HG03159 (cell line): ENCODE measurements around the gene PARD6G.
A peak's percentile ranks its signal among the peaks of the same experiment; 100 is the strongest.

Experiments
- ATAC-seq: cut with Tn5 transposase; IDR thresholded peaks from one replicate; pipeline ENCODE4 v1.9.1; 2021; ENCODE audit warnings: mild to moderate bottlenecking, moderate library complexity; ENCODE audit not compliant: unreplicated experiment

PARD6G gene

GRCh38 chr18:80218341-80219227 is 28.7 kb downstream of the PARD6G start:
- no peak for ATAC-seq

- ATAC-seq: peak; percentile 77
These were observed 34.1 kb downstream of the PARD6G start for GRCh38 chr18:80213182-80213581.

GRCh38 chr18:80210312-80211083 is 36.8 kb downstream of the PARD6G start:
- peak; percentile 72 for ATAC-seq

GRCh38 chr18:80208620-80209019 is 38.7 kb downstream of the PARD6G start:
- no peak for ATAC-seq

- ATAC-seq: no peak
These were observed 42.0 kb downstream of the PARD6G start for GRCh38 chr18:80205294-80205693.

GRCh38 chr18:80204142-80204541 is 43.2 kb downstream of the PARD6G start:
- ATAC-seq: no peak

GRCh38 chr18:80203249-80203648 is 44.1 kb downstream of the PARD6G start:
- no peak for ATAC-seq

- ATAC-seq: peak; percentile 85
These were observed 44.9 kb downstream of the PARD6G start for GRCh38 chr18:80202264-80202998.

- ATAC-seq: peak; percentile 14
These were observed 45.6 kb downstream of the PARD6G start for GRCh38 chr18:80201739-80202138.

- ATAC-seq: no peak
These were observed 46.2 kb downstream of the PARD6G start for GRCh38 chr18:80200932-80201672.

- no peak for ATAC-seq
These were observed 47.0 kb downstream of the PARD6G start for GRCh38 chr18:80200171-80200931.

- no peak for ATAC-seq
These were observed 48.1 kb downstream of the PARD6G start for GRCh38 chr18:80198994-80199748.

GRCh38 chr18:80198391-80198790 is 48.9 kb downstream of the PARD6G start:
- ATAC-seq: no peak

GRCh38 chr18:80197528-80197927 is 49.8 kb downstream of the PARD6G start:
- ATAC-seq: no peak

- ATAC-seq: no peak
These were observed 50.6 kb downstream of the PARD6G start for GRCh38 chr18:80196528-80197320.

- ATAC-seq: peak; percentile 68
These were observed 52.3 kb downstream of the PARD6G start for GRCh38 chr18:80194874-80195570.

GRCh38 chr18:80193701-80194100 is 53.6 kb downstream of the PARD6G start:
- no peak for ATAC-seq
